ENCODE data around the gene CCDC187. TPM values are rescaled to one million over a fixed set of nuclear protein-coding genes. Genes with fewer than 3 reads are reported as not detected.

Gene CCDC187
- total RNA-seq, 1 experiment from 2014 or later = 2.7 TPM

DNA sequence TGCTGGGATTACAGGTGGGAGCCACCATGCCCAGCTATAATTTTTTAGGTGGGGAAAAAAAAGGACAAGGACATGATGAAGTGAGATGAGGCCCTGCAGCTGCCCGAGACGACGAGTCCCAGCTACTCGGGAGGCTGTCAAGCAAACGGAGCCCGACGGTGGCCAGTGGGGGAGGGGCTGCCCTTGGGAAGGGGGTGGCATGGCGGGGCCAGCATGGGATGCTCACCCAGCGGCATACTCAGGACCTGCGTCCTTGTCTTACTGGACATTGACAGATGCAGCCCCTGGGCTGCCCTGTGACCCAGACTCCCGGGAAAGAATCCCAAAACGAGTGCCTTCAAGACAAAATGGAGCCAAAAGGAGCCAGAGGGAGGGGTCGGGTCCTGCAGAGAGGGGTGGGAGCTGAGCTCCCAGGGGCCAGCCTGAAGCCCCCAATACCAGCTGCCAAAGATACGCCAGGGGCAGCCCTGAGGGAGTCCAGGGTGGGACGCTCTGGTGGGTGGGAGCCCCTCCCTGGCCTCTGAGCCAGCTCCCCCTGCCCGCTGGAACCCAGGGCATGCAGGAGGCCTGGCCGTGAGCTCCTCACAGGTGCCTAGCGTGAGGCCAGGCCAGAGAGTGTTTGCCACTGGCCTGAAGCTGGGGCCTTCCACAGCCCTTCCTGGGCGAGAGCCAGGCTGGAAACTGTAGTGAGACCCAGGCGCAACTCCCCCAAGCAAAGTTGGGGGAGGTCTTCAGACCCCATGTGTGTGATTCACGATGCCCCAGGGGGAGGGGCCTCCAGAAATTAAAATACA is 15.7 kb downstream of the CCDC187 start:
- no peaks in the 10 kb centered on the region for H3K9me2 ChIP-seq (ENCODE audit: insufficient read depth)
- no peaks in the 10 kb centered on the region for H4K20me1 ChIP-seq (ENCODE audit: insufficient read depth)
- intact Hi-C loops (cut with micrococcal nuclease; ENCODE audit: unreplicated experiment) = loop anchor here (10.0 kb wide), 1 partner anchor 323 kb away; the partner anchor contains the start of gene UBAC1
- no peak overlapping the region for H2AFZ ChIP-seq
- H3K9me3 ChIP-seq (ENCODE audit: insufficient read depth, low read depth) = no peaks in the 10 kb centered on the region
- TF ChIP-seq, protein P1, sequence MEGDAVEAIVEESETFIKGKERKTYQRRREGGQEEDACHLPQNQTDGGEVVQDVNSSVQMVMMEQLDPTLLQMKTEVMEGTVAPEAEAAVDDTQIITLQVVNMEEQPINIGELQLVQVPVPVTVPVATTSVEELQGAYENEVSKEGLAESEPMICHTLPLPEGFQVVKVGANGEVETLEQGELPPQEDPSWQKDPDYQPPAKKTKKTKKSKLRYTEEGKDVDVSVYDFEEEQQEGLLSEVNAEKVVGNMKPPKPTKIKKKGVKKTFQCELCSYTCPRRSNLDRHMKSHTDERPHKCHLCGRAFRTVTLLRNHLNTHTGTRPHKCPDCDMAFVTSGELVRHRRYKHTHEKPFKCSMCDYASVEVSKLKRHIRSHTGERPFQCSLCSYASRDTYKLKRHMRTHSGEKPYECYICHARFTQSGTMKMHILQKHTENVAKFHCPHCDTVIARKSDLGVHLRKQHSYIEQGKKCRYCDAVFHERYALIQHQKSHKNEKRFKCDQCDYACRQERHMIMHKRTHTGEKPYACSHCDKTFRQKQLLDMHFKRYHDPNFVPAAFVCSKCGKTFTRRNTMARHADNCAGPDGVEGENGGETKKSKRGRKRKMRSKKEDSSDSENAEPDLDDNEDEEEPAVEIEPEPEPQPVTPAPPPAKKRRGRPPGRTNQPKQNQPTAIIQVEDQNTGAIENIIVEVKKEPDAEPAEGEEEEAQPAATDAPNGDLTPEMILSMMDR (conservative IDR thresholded peaks at IDR 0.05) = no peak
- no peak for TF ChIP-seq EZH2 (IDR thresholded peaks at IDR 0.05; ENCODE audit: low read depth)
- no peaks in the 10 kb centered on the region for H3K4me1 ChIP-seq (replicated peaks; ENCODE audit: insufficient read depth)
- POLR2A ChIA-PET (ENCODE audit: unreplicated experiment) = interaction anchor here (0.6 kb wide), 1 partner anchor 525 kb away, joined by 3 read pairs; no protein-coding TSS in a partner anchor
- CTCF ChIA-PET = no interaction called here
- H3K27ac ChIP-seq = no peak overlapping the region
- H3K79me2 ChIP-seq (ENCODE audit: low read depth) = no peaks in the 10 kb centered on the region
- no peaks in the 10 kb centered on the region for H3K36me3 ChIP-seq (ENCODE audit: low read depth)
- peaks cover 36% of the 10 kb centered on the region for H3K27me3 ChIP-seq (ENCODE audit: insufficient read depth, low read depth)
- H3F3A ChIP-seq (ENCODE audit: insufficient read depth, low read depth) = no peaks in the 10 kb centered on the region; the same call in 1 of the 2 replicates
- DNase-seq = no peak
- H3K4me2 ChIP-seq = no peak overlapping the region
- BruUV-seq (replicated peaks) = no TSS peak
- H3K4me3 ChIP-seq = no peak overlapping the region

GRCh38 chr9:136286987-136287379 is 16.9 kb downstream of the CCDC187 start:
- H3K9me3 ChIP-seq (ENCODE audit: insufficient read depth, low read depth) = no peaks in the 10 kb centered on the region
- no peak for DNase-seq
- H3K36me3 ChIP-seq (ENCODE audit: low read depth) = no peaks in the 10 kb centered on the region
- H3K4me1 ChIP-seq (replicated peaks; ENCODE audit: insufficient read depth) = no peaks in the 10 kb centered on the region
- ChIA-PET POLR2A (ENCODE audit: unreplicated experiment) (interaction anchor here (0.7 kb wide), 1 partner anchor 18 kb away, joined by 3 read pairs; no protein-coding TSS in a partner anchor), CTCF (interaction anchor here (0.6 kb wide), 1 partner anchor 995 kb away, joined by 3 read pairs; no protein-coding TSS in a partner anchor)
- no peak overlapping the region for H3K4me2 ChIP-seq
- no peaks in the 10 kb centered on the region for H4K20me1 ChIP-seq (ENCODE audit: insufficient read depth)
- H3F3A ChIP-seq (ENCODE audit: insufficient read depth, low read depth) = no peaks in the 10 kb centered on the region; the same call in 1 of the 2 replicates
- no peaks in the 10 kb centered on the region for H3K79me2 ChIP-seq (ENCODE audit: low read depth)
- no peak overlapping the region for H2AFZ ChIP-seq
- no peak overlapping the region for H3K4me3 ChIP-seq
- intact Hi-C loops (cut with micrococcal nuclease; ENCODE audit: unreplicated experiment) = loop anchor here (10.0 kb wide), 1 partner anchor 322 kb away; the partner anchor contains the start of gene UBAC1
- H3K9me2 ChIP-seq (ENCODE audit: insufficient read depth) = no peaks in the 10 kb centered on the region
- no TSS peak for BruUV-seq (replicated peaks)
- no peak for TF ChIP-seq EZH2 (IDR thresholded peaks at IDR 0.05; ENCODE audit: low read depth)
- TF ChIP-seq, protein P1 (conservative IDR thresholded peaks at IDR 0.05) = no peak
- peaks cover 36% of the 10 kb centered on the region for H3K27me3 ChIP-seq (ENCODE audit: insufficient read depth, low read depth)
- no peak overlapping the region for H3K27ac ChIP-seq

DNA sequence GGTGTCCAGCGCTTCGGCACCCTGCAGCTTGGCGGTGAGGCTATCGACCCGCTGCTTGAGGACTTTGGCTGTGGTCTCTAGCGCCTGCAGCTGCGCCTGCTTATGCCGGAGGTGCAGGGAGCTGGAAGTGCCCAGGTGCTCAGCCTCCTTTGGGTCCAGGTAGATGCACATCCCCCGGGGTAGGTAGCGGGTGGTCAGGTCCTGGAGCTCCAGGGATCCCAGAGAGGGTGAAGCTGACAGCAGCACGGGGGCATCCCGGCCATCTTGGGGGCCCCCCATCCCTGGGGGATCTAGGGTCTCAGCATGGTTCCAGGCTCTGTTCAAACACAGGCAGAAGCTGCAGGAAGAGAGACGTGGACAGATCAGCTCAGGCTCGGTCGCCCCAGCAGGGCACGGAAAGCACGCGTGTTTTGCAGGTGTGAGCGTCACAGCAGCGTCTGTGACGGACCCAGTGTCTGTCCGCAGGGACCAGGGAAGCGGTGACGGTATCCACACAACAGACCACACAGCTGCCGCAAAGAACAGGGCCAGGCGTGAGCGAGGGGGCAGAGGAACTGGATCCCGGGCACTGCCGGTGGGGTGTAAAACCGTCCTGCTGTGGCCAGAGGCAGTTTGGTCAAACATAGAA is 17.4 kb downstream of the CCDC187 start:
- Histone ChIP-seq H3K9me2 (ENCODE audit: insufficient read depth) (no peaks in the 10 kb centered on the region), H3K27me3 (ENCODE audit: insufficient read depth, low read depth) (peaks cover 36% of the 10 kb centered on the region), H3K4me3 (no peak overlapping the region), H3K4me1 (replicated peaks; ENCODE audit: insufficient read depth) (no peaks in the 10 kb centered on the region), H3K79me2 (ENCODE audit: low read depth) (no peaks in the 10 kb centered on the region), H2AFZ (no peak overlapping the region), H3K4me2 (no peak overlapping the region), H4K20me1 (ENCODE audit: insufficient read depth) (no peaks in the 10 kb centered on the region), H3K27ac (no peak overlapping the region), H3F3A (ENCODE audit: insufficient read depth, low read depth) (no peaks in the 10 kb centered on the region; the same call in 1 of the 2 replicates), H3K36me3 (ENCODE audit: low read depth) (no peaks in the 10 kb centered on the region), H3K9me3 (ENCODE audit: insufficient read depth, low read depth) (no peaks in the 10 kb centered on the region)
- intact Hi-C loops (cut with micrococcal nuclease; ENCODE audit: unreplicated experiment) = loop anchor here (10.0 kb wide), 1 partner anchor 322 kb away; the partner anchor contains the start of gene UBAC1
- TF ChIP-seq EZH2 (IDR thresholded peaks at IDR 0.05; ENCODE audit: low read depth) = no peak
- TF ChIP-seq, protein P1 (conservative IDR thresholded peaks at IDR 0.05) = no peak
- no peak for DNase-seq
- CTCF ChIA-PET = interaction anchor here (0.6 kb wide), 1 partner anchor 35 kb away, joined by 6 read pairs; no protein-coding TSS in a partner anchor
- BruUV-seq (replicated peaks) = no TSS peak
- POLR2A ChIA-PET (ENCODE audit: unreplicated experiment) = interaction anchor here (0.7 kb wide), 1 partner anchor 18 kb away, joined by 3 read pairs; no protein-coding TSS in a partner anchor
